Measurements from ENCODE around the gene ZNF776. TPM values are rescaled to one million over a fixed set of nuclear protein-coding genes. Genes with fewer than 3 reads are reported as not detected.
"Not testable (repeated sequence)": the region's sequence is repeated elsewhere in the genome, so short reads cannot be mapped to it uniquely, and the experiment has no call there.

The ZNF776 gene
- total RNA-seq, 4 donors from 2014 or later, result 12.1 to 14.9 (median 13.3) TPM

DNA sequence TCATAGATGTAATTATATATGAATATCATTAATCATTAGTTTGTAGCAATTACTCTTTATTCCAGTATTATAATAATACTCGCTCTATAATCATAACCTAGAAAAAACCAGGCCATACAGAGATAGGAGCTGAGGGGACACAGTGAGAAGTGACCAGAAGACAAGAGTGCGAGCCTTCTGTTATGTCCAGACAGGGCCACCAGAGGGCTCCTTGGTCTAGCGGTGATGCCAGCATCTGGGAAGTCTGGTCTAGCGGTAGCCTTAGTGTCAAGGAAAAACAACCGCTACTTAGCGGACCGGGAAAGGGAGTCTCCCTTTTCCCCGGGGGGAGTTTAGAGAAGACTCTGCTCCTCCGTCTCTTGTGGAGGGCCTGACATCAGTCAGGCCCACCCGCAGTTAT is 8.3 kb upstream of the ZNF776 start:
- not testable (repeated sequence) for H3K36me3 ChIP-seq, H3K27ac ChIP-seq, ATAC-seq, H3K27me3 ChIP-seq, H3K4me1 ChIP-seq, H3K9me3 ChIP-seq, H3K4me3 ChIP-seq
- 3 to 5% methylated on average over 8 to 9 of the region's 10 CpGs for WGBS, 2 donors (ENCODE audit: low coverage in 1 of 2)
- TF ChIP-seq, protein P1, sequence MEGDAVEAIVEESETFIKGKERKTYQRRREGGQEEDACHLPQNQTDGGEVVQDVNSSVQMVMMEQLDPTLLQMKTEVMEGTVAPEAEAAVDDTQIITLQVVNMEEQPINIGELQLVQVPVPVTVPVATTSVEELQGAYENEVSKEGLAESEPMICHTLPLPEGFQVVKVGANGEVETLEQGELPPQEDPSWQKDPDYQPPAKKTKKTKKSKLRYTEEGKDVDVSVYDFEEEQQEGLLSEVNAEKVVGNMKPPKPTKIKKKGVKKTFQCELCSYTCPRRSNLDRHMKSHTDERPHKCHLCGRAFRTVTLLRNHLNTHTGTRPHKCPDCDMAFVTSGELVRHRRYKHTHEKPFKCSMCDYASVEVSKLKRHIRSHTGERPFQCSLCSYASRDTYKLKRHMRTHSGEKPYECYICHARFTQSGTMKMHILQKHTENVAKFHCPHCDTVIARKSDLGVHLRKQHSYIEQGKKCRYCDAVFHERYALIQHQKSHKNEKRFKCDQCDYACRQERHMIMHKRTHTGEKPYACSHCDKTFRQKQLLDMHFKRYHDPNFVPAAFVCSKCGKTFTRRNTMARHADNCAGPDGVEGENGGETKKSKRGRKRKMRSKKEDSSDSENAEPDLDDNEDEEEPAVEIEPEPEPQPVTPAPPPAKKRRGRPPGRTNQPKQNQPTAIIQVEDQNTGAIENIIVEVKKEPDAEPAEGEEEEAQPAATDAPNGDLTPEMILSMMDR (IDR thresholded peaks at IDR 0.05), result peak; percentile 41 to 71 (median 66)

DNA sequence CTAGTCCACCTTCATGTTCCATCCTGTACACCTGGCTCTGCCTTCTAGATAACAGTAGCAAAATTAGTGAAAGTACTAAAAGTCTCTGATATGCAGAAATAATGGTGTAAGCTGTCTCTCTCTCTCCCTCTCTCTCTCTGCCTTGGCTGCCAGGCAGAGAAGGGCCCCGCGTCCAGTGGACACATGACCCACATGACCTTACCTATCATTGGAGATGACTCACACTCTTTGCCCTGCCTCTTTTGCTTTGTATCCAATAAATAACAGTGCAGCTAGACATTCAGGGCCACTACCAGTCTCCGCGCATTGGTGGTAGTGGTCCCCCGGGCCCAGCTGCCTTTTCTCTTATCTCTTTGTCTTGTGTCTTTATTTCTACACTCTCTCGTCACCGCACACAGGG is 7.8 kb upstream of the ZNF776 start:
- H3K27ac ChIP-seq, H3K27me3 ChIP-seq, H3K4me1 ChIP-seq, H3K9me3 ChIP-seq, H3K36me3 ChIP-seq, ATAC-seq, H3K4me3 ChIP-seq: not testable (repeated sequence)
- WGBS, 2 donors (ENCODE audit: low coverage in 1 of 2), result 95 to 96% methylated on average over 4 to 7 of the region's 7 CpGs

DNA sequence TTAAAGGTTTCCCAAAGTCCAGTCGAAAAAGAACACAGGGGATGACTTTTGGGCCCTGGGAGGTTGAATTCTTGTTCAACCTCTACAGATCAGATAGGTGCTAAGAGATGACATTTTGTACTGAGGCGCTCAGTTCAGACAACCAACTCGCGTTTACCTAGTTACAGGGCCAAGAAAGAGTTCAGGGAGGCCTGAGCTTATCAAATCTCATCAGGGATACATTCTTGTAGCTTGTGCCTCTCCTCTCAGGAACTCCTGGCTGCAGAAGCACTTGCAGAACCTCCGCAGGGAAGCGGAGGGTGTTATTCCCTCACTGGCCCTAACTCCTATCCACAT is 825 bp downstream of the ZNF776 start:
- peaks cover 11 to 43% of the 10 kb centered on the region in 2 donors for H3K36me3 ChIP-seq
- no peak for ATAC-seq
- peaks cover 0 to 48% (median 0%) of the 10 kb centered on the region in 3 donors for H3K9me3 ChIP-seq
- 0 to 38% methylated on average over 2 to 6 of the region's 6 CpGs for WGBS, 2 donors (ENCODE audit: low coverage in 1 of 2)
- H3K27ac ChIP-seq, result peak overlapping the region in 2 of 4 donors; percentile 88 to 89
- H3K4me3 ChIP-seq, result peak overlapping the region; percentile 48 to 93
- peaks cover 2 to 29% (median 6%) of the 10 kb centered on the region in 3 donors for H3K4me1 ChIP-seq
- TF ChIP-seq POLR2A (IDR thresholded peaks at IDR 0.05) (no peak), EP300 (IDR thresholded peaks at IDR 0.05) (no peak), POLR2AphosphoS5 (IDR thresholded peaks at IDR 0.05) (no peak)
- TF ChIP-seq, protein P1 (IDR thresholded peaks at IDR 0.05), result no peak
- H3K27me3 ChIP-seq, result no peaks in the 10 kb centered on the region

DNA sequence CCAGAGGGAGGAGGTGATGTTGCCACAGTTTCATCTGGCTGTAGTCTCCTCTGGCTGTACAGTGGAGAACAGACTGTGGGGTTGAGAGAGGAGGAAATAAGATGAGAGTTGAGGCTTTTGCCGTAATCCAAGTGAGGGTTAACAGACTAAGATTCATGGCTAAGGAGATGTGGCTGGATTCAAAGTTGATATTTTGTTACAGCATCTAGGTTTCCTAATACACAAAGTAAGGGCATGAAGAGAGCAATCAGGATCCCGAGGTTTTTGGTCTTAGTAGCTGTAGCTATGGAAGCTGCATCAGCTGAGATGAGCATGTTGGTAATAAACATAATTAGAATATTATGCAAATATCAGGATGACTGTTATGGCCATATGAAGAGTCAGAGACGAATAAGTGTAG is 1.4 kb downstream of the ZNF776 start:
- peaks cover 16 to 49% of the 10 kb centered on the region in 2 donors for H3K36me3 ChIP-seq
- TF ChIP-seq EP300 (IDR thresholded peaks at IDR 0.05), result no peak
- TF ChIP-seq POLR2AphosphoS5 (IDR thresholded peaks at IDR 0.05), result no peak
- TF ChIP-seq POLR2A (IDR thresholded peaks at IDR 0.05), result no peak

DNA sequence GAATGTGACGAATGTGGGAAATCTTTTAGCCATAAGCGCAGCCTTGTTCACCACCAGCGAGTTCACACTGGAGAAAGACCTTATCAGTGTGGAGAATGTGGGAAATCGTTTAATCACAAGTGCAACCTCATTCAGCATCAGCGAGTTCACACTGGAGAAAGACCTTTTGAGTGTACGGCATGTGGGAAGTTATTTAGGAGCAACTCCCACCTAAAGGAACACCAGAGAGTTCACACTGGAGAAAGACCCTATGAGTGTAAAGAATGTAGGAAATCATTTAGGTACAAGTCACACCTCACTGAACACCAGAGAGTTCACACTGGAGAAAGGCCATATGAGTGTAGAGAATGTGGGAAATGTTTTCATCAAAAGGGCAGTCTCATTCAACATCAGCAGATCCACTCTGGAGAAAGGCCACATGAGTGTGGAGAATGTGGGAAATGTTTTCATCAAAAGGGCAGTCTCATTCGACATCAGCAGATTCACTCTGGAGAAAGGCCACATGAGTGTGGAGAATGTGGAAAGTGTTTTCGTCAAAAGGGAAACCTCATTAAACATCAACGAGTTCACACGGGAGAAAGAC is 7.6 kb downstream of the ZNF776 start:
- no peak for ATAC-seq
- H3K27ac ChIP-seq, result no peak overlapping the region
- H3K36me3 ChIP-seq, result peaks cover 30 to 100% of the 10 kb centered on the region in 2 donors
- TF ChIP-seq, protein P1 (IDR thresholded peaks at IDR 0.05), result no peak
- TF ChIP-seq POLR2A (IDR thresholded peaks at IDR 0.05) (no peak), EP300 (IDR thresholded peaks at IDR 0.05) (no peak), POLR2AphosphoS5 (IDR thresholded peaks at IDR 0.05) (no peak)
- peaks cover 0 to 8% (median 0%) of the 10 kb centered on the region in 3 donors for H3K4me1 ChIP-seq
- no peaks in the 10 kb centered on the region for H3K27me3 ChIP-seq
- no peak overlapping the region for H3K4me3 ChIP-seq
- 90 to 93% methylated on average over 10 of the region's 10 CpGs for WGBS, 2 donors (ENCODE audit: low coverage in 1 of 2)
- H3K9me3 ChIP-seq, result peaks cover 2 to 100% (median 2%) of the 10 kb centered on the region in 3 donors

More for the DNA sequence above, 1.4 kb downstream of the ZNF776 start:
- H3K4me3 ChIP-seq, result peak overlapping the region in 1 of 2 donors; percentile 93
- ATAC-seq, result no peak
- H3K9me3 ChIP-seq, result peaks cover 0 to 54% (median 0%) of the 10 kb centered on the region in 3 donors
- no peak overlapping the region for H3K27ac ChIP-seq
- H3K27me3 ChIP-seq, result no peaks in the 10 kb centered on the region
- 96 to 100% methylated on average over 1 to 3 of the region's 3 CpGs for WGBS, 2 donors (ENCODE audit: low coverage in 1 of 2)
- H3K4me1 ChIP-seq, result peaks cover 2 to 29% (median 6%) of the 10 kb centered on the region in 3 donors

DNA sequence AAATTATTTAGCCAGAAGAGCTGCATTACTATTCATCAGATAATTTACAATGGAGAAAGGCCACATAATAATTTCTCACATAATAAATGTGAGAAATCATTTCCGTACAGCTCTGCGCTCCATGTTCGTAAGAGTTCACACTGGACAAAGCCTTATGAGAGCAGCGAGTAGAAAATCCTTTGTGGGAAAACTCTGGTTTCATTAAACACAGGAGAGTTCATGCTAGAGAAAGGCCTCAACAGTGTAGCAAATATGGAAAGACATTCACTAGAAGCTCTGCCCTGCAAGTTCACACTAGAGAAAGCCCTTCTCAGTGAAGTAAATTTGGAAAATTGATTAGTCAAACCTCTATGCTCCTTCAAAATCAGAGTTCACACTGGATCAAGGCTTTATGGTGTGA is 8.4 kb downstream of the ZNF776 start:
- TF ChIP-seq POLR2AphosphoS5 (IDR thresholded peaks at IDR 0.05), result no peak
- no peak for TF ChIP-seq EP300 (IDR thresholded peaks at IDR 0.05)
- no peak for TF ChIP-seq POLR2A (IDR thresholded peaks at IDR 0.05)
- TF ChIP-seq, protein P1 (IDR thresholded peaks at IDR 0.05), result no peak
- 93 to 97% methylated on average over 4 of the region's 4 CpGs for WGBS, 2 donors (ENCODE audit: low coverage in 1 of 2)
- Histone ChIP-seq H3K27me3 (no peaks in the 10 kb centered on the region), H3K36me3 (peaks cover 30 to 100% of the 10 kb centered on the region in 2 donors), H3K4me3 (no peak overlapping the region), H3K4me1 (peaks cover 0 to 7% (median 0%) of the 10 kb centered on the region in 3 donors), H3K27ac (no peak overlapping the region), H3K9me3 (peaks cover 2 to 100% (median 2%) of the 10 kb centered on the region in 3 donors)
- no peak for ATAC-seq
